HG03135 (cell line): ENCODE measurements around the gene MTA1.

ENCODE experiments used
- ATAC-seq: cut with Tn5 transposase; IDR thresholded peaks from one replicate; pipeline ENCODE4 v1.9.1; 2021; ENCODE audit warnings: mild to moderate bottlenecking, moderate library complexity; ENCODE audit not compliant: unreplicated experiment

Gene MTA1

DNA sequence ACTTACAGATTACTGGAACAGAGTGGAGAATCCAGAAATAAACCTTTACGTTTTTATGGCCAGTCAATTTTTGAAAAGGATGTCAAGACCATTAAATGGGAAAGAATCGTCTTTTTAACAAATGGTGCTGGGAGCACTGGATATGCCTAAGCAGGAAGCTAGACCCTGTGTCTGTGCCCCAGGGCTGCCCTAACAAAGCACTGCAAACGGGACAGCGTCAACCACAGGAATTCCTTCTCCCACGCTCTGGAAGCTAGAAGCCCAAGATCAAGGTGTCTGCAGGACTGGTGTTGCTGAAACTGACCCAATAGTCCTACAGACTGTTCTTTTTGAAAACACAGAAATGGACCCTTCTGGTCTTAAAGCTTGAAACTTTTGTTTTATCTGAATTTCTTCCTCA is 97.5 kb downstream of the MTA1 start:
- ATAC-seq, result no peak

DNA sequence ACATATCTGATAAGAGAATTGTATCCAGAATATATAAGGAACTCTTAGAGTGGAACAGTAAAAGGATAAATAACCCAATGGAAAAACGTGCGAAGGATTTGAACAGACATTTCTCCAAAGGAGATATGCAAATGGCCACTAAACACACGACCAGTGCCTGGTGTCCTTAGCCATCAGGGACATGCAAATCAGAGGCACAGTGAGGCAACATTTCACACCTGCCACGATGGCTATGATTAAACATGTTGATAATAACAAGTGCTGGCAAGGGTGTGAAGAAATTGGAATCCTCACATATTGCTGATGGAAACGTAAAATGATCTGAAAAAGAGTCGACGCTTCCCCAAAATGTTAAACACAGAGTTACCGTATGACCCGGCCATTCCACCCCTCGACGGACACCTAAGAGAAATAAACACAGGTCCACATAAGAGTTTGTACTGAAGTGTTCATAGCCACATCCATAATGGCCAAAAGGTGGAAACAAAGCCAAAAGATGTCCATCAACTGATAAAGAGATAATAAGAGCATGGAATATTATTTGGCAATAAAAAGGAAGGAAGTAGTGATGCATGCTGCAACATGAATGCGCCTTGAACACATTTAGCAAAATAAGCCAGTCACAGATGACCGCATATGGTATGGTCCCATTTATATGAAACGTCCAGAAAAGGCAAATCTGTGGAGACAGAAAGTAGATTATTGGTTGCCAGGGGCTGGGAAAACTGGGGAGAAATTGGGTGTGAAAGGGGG is 100.5 kb downstream of the MTA1 start:
- no peak for ATAC-seq
